Activated CD8-positive, alpha-beta memory T cell treated with anti-CD3 and anti-CD28 coated beads, Interleukin-2, amount 50 U/mL, for 24 hours (primary cell): ENCODE results near the gene CUX1.

Experiments
- DNase-seq: peaks from one replicate; pipeline ENCODE4 v3.0.0-alpha.2; 2020; ENCODE audit errors: extremely low read depth

Gene CUX1

GRCh38 chr7:101896316-101896715, 78.9 kb downstream of the CUX1 start:
- no peak for DNase-seq

DNA sequence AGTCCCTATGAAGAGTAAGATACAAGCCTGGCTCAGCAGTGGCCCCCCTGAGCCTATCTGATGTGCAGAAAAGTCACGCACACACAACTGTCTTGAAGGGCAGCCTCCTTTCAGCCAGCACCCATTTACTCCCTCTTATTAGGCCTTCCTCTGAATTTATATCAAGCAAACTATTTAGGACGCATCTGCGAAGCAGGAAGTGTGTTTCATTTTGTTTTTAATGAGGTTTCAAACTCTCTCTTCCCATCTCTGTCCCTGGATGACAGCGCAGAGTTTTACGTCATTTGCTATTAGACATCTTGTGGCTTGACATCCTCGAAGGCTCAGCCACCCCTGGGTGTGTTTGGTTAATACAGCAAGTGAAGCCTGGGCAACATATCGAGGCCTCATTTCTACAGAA, 79.5 kb downstream of the CUX1 start:
- no peak for DNase-seq

DNA sequence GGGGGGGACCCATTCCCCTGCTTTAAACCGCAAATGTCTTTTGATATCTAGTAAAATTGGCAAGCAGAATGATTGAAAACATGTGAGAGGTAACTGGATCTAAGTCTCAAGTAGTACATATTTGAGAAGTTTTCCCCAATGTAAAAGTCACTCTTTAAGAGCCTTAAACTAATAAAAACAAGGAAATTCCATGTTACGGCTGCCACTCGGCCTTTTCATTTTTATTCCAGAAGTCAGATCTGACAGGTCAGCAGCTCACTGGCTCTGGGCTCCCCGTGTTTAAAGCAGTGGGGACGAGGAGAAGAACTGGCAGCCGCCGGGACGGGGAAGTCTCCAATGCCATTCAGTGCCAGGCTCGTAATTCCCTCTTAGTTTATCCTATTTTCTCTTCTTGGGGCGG, 80.7 kb downstream of the CUX1 start:
- no peak for DNase-seq

DNA sequence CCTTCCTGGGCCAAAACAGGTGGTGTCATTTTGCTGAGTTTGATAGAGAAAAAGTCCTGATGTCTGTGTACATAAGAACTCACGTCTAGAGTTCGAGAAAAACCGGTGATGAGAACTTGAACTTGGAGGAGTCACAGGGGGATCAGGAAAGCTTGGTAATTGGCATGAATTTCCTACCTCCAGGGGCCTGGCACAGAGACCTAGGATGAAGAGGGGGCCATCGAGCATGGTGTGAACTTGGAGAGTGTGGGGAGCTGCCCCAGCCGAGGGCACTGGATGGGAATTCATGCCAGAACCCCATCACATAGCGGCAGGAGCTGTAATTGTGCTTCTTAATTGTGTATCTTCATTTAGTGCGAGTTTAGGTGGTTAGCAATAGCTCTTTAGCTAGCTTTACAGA, 82.2 kb downstream of the CUX1 start:
- DNase-seq = no peak

DNA sequence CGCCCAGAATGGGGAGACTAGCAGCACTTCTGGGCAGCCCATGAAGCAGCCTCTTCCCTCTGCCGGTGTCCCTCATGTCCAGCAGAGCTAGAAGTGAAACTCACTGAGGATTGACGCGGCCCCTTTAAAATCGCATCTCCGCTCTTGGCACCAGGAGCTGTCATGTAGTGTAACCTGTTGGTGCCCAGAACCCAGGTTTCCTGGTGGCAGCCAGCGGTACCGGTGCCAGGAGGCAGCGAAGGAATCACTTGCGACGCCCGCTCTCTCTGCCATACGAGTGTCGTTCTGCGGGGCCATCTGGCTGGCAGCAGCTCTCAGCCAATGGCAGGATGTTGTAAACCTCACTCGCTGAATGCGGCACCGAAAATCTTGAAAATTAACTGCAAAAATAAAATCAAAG, 82.7 kb downstream of the CUX1 start:
- DNase-seq = no peak

GRCh38 chr7:101901661-101902491, 84.5 kb downstream of the CUX1 start:
- no peak for DNase-seq

DNA sequence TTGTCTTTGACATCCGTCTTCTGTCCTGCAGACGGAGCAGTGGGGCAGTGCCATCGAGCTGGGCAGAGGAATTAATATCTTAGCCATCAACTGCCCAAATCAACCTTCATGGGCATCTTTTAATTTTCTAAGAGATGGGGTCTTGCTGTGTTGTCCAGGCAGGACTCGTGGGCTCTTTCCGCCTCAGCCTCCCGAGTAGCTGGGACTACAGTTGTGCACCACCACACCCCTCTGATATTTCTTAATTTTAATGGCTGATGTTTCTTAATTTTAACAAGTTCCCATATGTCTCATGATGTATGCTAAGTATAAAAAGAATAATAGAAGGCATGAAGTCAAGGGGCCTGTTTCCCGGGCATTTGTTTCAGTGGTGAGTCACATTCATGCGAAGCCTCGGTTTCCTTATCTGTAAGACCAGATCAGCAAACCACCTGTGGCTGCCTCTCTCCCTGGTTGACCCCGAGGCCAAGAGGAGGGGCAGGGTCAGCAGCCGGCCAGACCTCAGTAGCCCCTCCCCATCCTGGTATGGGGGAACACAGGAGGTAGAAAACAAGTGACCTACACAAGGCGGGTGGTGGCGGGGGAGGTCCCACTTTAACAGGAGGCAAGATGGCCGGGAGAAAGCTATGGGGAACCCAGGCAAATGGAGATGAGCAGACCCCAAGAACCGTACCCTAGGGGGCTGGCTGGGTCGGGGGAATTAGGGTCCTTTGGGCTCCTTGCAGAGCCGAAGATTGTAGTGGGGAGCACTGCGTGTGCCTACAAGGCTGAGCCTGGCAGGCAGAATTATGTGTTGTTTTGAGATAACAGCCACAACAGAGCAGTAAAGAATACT, 85.5 kb downstream of the CUX1 start:
- no peak for DNase-seq

DNA sequence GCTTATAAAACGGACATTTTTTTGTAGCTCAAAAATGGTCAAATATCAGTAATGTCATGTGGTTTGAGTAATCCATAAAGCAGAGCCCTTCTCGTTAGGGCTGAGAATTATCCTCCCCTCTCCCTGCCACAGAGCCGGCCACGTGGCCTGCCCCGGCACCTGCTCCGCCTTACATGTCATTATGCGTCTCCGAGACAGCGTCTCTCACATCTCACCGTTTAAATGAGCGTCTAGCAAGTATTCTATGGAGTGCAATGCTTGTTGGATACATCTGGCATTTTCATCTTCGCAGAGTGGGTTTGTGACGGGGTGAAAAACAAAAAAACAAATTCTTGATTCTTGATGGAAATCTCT, 86.1 kb downstream of the CUX1 start:
- no peak for DNase-seq

DNA sequence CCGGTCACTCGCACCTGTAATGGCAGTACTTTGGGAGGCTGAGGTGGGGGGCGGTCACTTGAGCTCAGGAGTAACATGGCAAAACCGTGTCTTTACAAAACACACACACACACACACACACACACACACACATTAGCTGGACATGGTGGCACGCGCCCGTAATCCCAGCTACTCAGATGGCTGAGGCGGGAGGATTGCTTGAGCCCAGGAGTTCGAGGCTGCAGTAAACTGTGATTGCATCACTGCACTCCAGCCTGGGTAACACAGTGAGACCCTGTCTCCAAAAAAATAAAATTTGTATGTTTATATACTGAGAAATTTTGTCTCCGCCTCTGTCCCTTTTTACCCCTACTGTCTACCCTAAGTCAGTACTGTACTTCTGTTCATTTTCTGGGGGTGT, 86.6 kb downstream of the CUX1 start:
- DNase-seq = no peak

DNA sequence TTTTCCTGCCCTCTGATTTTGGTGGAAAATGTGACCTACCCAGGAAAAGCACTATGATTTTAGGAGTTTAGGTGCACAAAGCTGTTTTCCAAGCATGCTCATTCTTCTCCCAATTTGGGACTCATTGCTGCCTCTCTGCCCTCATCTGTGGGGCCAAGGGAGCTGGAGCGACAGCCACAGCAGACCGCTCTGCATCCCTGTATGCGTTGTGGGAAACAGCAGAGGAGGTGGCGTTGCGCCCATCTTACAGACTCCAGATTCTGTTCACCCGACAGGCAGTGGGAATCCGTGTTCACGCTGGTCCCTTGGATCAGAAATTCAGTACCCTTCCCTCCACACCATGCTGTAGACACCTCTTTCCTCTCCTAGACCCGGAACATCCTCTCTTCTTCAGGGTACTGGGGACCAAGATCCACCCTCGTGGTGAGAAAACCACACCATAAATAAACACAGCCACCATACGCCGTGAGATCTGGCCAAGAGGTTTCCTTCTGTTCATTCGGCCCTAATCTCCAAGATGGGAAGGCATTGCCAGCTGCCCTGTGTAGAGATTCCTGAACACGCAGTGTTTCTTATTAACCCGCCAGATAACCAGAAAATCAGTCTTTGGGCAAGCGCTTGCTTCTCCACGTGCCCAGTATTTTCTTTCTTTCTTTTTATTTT, 87.9 kb downstream of the CUX1 start:
- no peak for DNase-seq

DNA sequence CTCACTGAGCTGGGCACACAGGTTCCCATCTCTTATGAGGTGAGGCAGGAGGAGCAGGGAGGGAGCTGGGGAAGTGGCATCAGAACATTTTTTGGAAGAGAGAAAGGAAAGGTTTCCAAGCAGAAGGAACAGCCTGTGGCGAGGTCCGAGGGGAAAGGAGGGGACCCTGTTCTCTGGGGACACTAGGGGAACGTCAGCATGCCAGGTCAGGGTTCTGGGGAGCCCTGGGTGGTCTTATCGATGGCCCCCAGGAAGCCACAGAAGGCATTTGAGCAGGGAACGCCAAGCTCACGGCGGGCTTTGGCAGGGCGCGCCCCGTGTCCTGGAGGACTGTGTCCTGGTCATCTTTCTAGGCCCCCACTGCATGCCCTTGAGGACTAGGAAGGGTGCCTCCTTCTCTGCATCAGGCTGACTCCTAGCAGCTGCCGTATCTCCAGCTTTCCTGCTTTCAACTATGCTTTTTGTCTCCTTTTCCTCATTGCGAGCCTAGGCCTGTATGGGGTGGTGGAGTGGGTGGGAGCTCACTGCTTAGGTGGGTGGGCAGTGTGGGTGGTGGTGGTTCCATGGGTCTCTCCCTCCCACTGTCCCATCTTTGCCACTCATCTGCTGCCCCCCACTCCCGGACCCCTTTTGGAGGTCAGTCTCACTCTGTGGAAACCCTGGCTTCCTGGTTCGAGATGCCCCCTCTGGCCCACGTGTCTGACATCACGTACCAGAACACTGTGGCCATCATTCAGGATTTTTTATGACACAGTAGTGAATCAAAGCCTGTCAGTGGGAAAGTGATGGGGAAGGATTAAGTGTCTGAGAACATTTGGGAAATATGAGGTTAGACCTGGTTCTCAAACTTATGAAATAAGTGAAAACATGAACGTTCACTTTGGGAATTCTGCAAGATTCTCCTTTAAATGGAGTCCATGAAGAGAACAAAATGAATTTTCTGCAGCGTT, 89.1 kb downstream of the CUX1 start:
- no peak for DNase-seq

GRCh38 chr7:101910991-101911799, 93.8 kb downstream of the CUX1 start:
- no peak for DNase-seq

- DNase-seq = no peak
These were observed 94.6 kb downstream of the CUX1 start for GRCh38 chr7:101911800-101912715.

- DNase-seq = no peak
These were observed 95.3 kb downstream of the CUX1 start for GRCh38 chr7:101912716-101913110.

DNA sequence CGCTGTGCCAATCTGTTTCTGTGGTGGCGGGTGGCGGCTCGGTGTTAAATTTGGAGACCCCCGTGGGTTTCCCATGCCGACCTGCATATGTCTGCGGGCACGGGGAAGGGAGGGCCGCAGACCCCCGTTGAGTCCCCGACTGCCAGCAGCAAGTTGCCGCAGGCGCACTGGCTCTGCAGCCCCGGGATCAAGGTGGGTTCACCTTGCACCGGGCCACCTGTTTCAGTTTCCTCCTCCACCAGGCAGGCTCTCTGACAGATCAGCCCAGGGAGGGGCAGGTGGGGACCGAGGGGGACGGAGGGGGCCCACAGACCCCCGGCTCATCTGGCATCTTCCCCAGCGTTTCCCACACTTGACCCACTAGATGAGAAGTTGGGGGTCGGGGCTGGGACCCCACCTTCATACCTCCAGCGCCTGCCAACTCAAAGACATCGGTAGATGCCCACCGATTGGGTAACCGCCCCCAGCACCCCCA, 95.9 kb downstream of the CUX1 start:
- no peak for DNase-seq

GRCh38 chr7:101913851-101914250, 96.4 kb downstream of the CUX1 start:
- no peak for DNase-seq

DNA sequence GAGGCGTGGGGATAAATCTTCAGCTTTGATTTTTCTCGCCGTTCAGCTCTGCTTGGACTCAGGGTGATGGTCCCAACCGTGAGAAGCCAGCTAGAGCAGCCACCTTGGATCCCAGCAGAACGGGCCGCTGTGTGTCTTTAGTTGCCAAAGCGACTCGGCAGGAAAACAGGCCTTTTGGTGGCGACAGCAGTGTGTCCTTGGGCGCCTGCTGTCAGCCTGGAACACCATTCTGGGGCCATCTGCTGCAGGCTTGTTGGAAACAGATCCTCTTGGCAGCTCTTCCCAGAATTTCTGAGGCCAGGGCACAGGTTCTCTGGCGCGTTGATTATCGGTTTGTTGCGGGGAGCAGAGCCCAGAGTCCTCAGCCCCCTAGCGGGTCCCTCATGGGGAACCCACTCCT, 97.6 kb downstream of the CUX1 start:
- DNase-seq = no peak

DNA sequence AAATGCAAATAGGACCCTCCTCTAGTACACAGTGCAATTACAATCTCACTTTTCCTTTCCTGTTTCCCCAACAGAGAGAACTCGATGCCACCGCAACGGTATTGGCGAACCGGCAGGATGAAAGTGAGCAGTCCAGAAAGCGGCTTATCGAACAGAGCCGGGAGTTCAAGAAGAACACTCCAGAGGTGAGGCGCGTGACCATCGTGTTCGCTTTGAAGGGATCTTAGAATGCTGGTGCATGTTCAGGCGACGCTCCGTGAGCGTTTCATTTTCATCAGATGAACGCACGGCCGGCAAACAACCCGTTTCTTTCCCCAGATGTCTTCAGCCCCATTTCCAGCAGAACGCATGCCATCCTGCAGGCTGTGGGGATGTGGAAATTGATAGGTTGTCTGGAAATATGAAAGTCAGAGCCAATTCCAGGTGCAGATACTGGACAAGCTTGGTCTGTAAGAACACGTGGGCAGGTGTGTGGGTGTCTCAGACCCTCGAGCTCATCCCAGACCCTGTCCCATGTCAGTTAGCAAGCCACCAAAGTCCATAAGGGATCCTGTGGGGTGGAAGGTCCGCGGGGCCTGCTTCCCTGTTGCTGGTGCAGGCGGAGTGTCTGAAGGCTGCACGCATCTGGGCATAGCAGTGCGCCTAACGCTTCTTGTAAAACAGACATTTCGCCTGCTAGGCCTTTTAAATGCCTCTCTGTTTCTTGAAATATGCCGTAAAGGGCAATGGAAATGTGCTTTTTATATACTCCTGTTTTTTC, 98.8 kb downstream of the CUX1 start:
- no peak for DNase-seq

GRCh38 chr7:101916876-101917275, 99.5 kb downstream of the CUX1 start:
- DNase-seq = no peak
